ENCODE results near the gene DPP8. TPM values are rescaled to one million over a fixed set of nuclear protein-coding genes. Genes with fewer than 3 reads are reported as not detected.

DPP8 gene
- total RNA-seq, 4 donors from 2014 or later: 19.8 to 30.5 (median 21.8) TPM

- no peaks in the 10 kb centered on the region for H3K4me1 ChIP-seq
- no peak for DNase-seq
- intact Hi-C loops (cut with DNase I): no loop called here
- WGBS, 2 donors: 67 to 78% methylated on average over 10 of the region's 10 CpGs
- no peak overlapping the region for H3K27ac ChIP-seq
- H3K36me3 ChIP-seq: no peaks in the 10 kb centered on the region
- TF ChIP-seq CTCF (IDR thresholded peaks at IDR 0.05): no peak
- TF ChIP-seq POLR2A (IDR thresholded peaks at IDR 0.05): no peak
- H3K27me3 ChIP-seq: no peaks in the 10 kb centered on the region
- no peaks in the 10 kb centered on the region for H3K9me3 ChIP-seq
- H3K4me3 ChIP-seq: no peak overlapping the region
Observed at GRCh38 chr15:65524226-65524625, 6.7 kb upstream of the DPP8 start.

GRCh38 chr15:65521350-65521749 is 3.9 kb upstream of the DPP8 start:
- no peak for DNase-seq
- Histone ChIP-seq H3K4me3 (no peak overlapping the region), H3K4me1 (peaks cover 3 to 10% (median 5%) of the 10 kb centered on the region in 3 donors), H3K9me3 (no peaks in the 10 kb centered on the region), H3K36me3 (no peaks in the 10 kb centered on the region), H3K27ac (no peak overlapping the region), H3K27me3 (no peaks in the 10 kb centered on the region)
- WGBS, 2 donors: 80 to 87% methylated on average over 6 to 7 of the region's 7 CpGs
- intact Hi-C loops (cut with DNase I): no loop called here
- TF ChIP-seq POLR2A (IDR thresholded peaks at IDR 0.05) (no peak), CTCF (IDR thresholded peaks at IDR 0.05) (no peak)

GRCh38 chr15:65518633-65519285 is 1.3 kb upstream of the DPP8 start:
- Histone ChIP-seq H3K9me3 (no peaks in the 10 kb centered on the region), H3K27me3 (no peaks in the 10 kb centered on the region), H3K27ac (no peak overlapping the region), H3K4me3 (no peak overlapping the region), H3K4me1 (peaks cover 6 to 36% (median 15%) of the 10 kb centered on the region in 3 donors), H3K36me3 (peaks cover 0 to 13% (median 0%) of the 10 kb centered on the region in 3 donors)
- whole genome bisulfite sequencing, 2 donors: 71 to 80% methylated on average over 4 of the region's 4 CpGs
- no peak for DNase-seq
- TF ChIP-seq POLR2A (IDR thresholded peaks at IDR 0.05): no peak
- TF ChIP-seq CTCF (IDR thresholded peaks at IDR 0.05): no peak
- intact Hi-C loops (cut with DNase I): no loop called here

GRCh38 chr15:65517866-65518207 is 348 bp upstream of the DPP8 start:
- TF ChIP-seq POLR2A (IDR thresholded peaks at IDR 0.05) (no peak), CTCF (IDR thresholded peaks at IDR 0.05) (no peak)
- no peaks in the 10 kb centered on the region for H3K27me3 ChIP-seq
- DNase-seq: no peak
- intact Hi-C loops (cut with DNase I): no loop called here
- no peaks in the 10 kb centered on the region for H3K9me3 ChIP-seq
- H3K4me1 ChIP-seq: peaks cover 6 to 43% (median 15%) of the 10 kb centered on the region in 3 donors
- peak overlapping the region in 3 of 4 donors; percentile 85 to 100 (median 100) for H3K4me3 ChIP-seq
- peaks cover 0 to 13% (median 0%) of the 10 kb centered on the region in 3 donors for H3K36me3 ChIP-seq
- WGBS, 2 donors: 21 to 33% methylated on average over 8 of the region's 8 CpGs
- H3K27ac ChIP-seq: peak overlapping the region; percentile 90 to 97 (median 96)

- intact Hi-C loops (cut with DNase I): no loop called here
- DNase-seq: no peak
- no peaks in the 10 kb centered on the region for H3K9me3 ChIP-seq
- TF ChIP-seq POLR2A (IDR thresholded peaks at IDR 0.05): no peak
- TF ChIP-seq CTCF (IDR thresholded peaks at IDR 0.05): no peak
- H3K4me1 ChIP-seq: peaks cover 6 to 54% (median 21%) of the 10 kb centered on the region in 3 donors
- H3K4me3 ChIP-seq: peak overlapping the region in 2 of 4 donors; percentile 13 to 25
- H3K36me3 ChIP-seq: peaks cover 0 to 60% (median 21%) of the 10 kb centered on the region in 3 donors
- 27 to 29% methylated on average over 9 to 10 of the region's 10 CpGs for WGBS, 2 donors
- no peaks in the 10 kb centered on the region for H3K27me3 ChIP-seq
- peak overlapping the region in 3 of 4 donors; percentile 51 to 66 (median 60) for H3K27ac ChIP-seq
Observed at GRCh38 chr15:65512807-65513416, 4.6 kb downstream of the DPP8 start.

Data from esophagus squamous epithelium (tissue), 5 donors.